ENCODE measurements around the gene ARVCF. TPM values are rescaled to one million over a fixed set of nuclear protein-coding genes. Genes with fewer than 3 reads are reported as not detected.

The ARVCF gene
- polyA plus RNA-seq, 1 donor from 2014 or later = 112 TPM

DNA sequence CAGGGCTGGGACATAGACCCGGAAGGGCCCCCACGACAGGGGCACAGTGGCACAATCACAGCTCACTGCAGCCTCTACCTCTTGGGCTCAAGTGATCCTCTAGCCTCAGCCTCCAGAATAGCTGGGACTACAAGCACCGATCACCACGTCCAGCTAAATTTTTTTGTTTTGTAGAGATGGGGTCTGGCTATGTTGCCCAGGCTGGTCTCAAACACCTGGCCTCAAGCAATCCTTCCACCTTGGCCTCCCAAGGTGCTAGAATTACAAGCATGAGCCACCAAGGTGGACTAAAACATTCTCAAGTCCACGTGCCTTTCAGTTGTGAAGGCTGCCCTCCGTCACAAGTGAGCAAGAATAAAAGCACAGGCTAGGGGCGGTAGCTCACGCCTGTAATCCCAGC lies 85.1 kb downstream of the ARVCF start:
- H3K27me3 ChIP-seq (ENCODE audit: insufficient read depth, low read depth, low read length) = no peaks in the 10 kb centered on the region
- no peaks in the 10 kb centered on the region for H3F3A ChIP-seq (ENCODE audit: insufficient read depth, low read length, poor library complexity, severe bottlenecking)
- H3K36me3 ChIP-seq (ENCODE audit: insufficient read depth, low read length) = no peaks in the 10 kb centered on the region
- no peak overlapping the region for H3K4me2 ChIP-seq (ENCODE audit: low read length)
- H4K20me1 ChIP-seq (ENCODE audit: insufficient read depth) = no peaks in the 10 kb centered on the region
- H3K9me3 ChIP-seq (ENCODE audit: low read length) = no peaks in the 10 kb centered on the region
- no peak overlapping the region for H3K27ac ChIP-seq (ENCODE audit: low read length)
- no peak overlapping the region for H3K4me3 ChIP-seq (ENCODE audit: low read length)
- no peaks in the 10 kb centered on the region for H3K9me2 ChIP-seq (ENCODE audit: insufficient read depth, low read length)
- no peaks in the 10 kb centered on the region for H3K79me2 ChIP-seq (replicated peaks; ENCODE audit: insufficient read depth, low read length)
- no peak for TF ChIP-seq POLR2AphosphoS5 (IDR thresholded peaks at IDR 0.05)
- no peak for TF ChIP-seq EP300 (conservative IDR thresholded peaks at IDR 0.05; ENCODE audit: poor library complexity, severe bottlenecking)
- TF ChIP-seq EZH2 (IDR thresholded peaks at IDR 0.05; ENCODE audit: borderline replicate concordance, insufficient read depth, low read length, poor library complexity, severe bottlenecking) = no peak
- TF ChIP-seq MXI1 (conservative IDR thresholded peaks at IDR 0.05; ENCODE audit: poor library complexity, severe bottlenecking) = no peak
- TF ChIP-seq, protein P1, sequence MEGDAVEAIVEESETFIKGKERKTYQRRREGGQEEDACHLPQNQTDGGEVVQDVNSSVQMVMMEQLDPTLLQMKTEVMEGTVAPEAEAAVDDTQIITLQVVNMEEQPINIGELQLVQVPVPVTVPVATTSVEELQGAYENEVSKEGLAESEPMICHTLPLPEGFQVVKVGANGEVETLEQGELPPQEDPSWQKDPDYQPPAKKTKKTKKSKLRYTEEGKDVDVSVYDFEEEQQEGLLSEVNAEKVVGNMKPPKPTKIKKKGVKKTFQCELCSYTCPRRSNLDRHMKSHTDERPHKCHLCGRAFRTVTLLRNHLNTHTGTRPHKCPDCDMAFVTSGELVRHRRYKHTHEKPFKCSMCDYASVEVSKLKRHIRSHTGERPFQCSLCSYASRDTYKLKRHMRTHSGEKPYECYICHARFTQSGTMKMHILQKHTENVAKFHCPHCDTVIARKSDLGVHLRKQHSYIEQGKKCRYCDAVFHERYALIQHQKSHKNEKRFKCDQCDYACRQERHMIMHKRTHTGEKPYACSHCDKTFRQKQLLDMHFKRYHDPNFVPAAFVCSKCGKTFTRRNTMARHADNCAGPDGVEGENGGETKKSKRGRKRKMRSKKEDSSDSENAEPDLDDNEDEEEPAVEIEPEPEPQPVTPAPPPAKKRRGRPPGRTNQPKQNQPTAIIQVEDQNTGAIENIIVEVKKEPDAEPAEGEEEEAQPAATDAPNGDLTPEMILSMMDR (IDR thresholded peaks at IDR 0.05; ENCODE audit: poor library complexity, severe bottlenecking) = no peak
- no peak for TF ChIP-seq SMC3 (conservative IDR thresholded peaks at IDR 0.05; ENCODE audit: poor library complexity)
- no peak for TF ChIP-seq RAD21 (conservative IDR thresholded peaks at IDR 0.05)
- no peak overlapping the region for H3K9ac ChIP-seq (ENCODE audit: low read length)
- H2AFZ ChIP-seq (ENCODE audit: low read depth, low read length) = no peak overlapping the region

DNA sequence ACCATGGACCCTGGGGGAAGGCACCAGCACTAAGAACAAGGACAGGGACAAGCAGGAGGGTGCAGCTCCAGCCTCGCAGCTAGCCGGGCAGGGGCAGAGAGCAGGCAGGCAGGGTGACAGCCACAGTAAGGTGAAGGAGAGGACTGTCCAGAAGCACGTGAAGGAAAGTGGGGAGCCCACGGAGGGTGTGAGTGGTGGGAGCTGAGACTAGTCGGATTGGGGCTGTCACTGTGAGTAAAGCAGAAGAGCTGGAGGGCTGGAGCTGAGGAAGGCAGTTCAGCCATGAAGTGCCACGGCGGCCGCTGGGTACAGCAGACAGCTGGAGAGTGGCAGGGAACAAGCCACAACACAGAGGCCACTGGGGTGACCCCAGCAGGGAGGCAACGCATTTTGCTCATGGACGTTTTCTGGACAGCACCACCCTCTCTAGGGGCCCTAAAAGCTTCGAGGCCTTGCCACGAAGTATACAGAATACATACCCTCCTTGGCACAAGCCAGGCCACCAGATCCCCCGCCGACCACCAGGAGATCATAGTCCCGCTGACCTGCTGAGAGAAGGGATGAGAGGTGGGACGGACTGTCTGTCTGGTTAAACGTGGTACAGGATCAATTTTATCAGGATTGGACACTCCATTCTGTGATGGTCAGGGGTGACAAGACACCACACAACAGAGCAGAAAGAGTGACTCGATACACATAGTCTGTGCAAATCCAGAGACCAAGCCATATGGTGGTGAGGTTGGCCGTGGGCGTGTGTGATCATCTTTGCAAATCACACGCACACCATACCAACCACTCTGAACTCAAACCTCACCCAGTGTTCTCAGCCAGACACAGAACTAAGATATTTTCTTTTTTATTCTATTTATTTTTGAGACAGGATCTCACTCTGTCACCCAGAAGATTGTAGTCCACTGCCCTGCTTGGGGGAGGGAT lies 85.8 kb downstream of the ARVCF start:
- Histone ChIP-seq H3K9me2 (ENCODE audit: insufficient read depth, low read length) (no peaks in the 10 kb centered on the region), H3F3A (ENCODE audit: insufficient read depth, low read length, poor library complexity, severe bottlenecking) (no peaks in the 10 kb centered on the region), H3K27me3 (ENCODE audit: insufficient read depth, low read depth, low read length) (no peaks in the 10 kb centered on the region), H3K79me2 (replicated peaks; ENCODE audit: insufficient read depth, low read length) (no peaks in the 10 kb centered on the region), H3K9ac (ENCODE audit: low read length) (no peak overlapping the region), H4K20me1 (ENCODE audit: insufficient read depth) (no peaks in the 10 kb centered on the region), H2AFZ (ENCODE audit: low read depth, low read length) (no peak overlapping the region), H3K4me3 (ENCODE audit: low read length) (no peak overlapping the region), H3K27ac (ENCODE audit: low read length) (no peak overlapping the region), H3K9me3 (ENCODE audit: low read length) (no peaks in the 10 kb centered on the region), H3K4me2 (ENCODE audit: low read length) (no peak overlapping the region), H3K36me3 (ENCODE audit: insufficient read depth, low read length) (no peaks in the 10 kb centered on the region)
- TF ChIP-seq TAF1 (IDR thresholded peaks at IDR 0.05; ENCODE audit: low read depth) = no peak
- TF ChIP-seq MXI1 (conservative IDR thresholded peaks at IDR 0.05; ENCODE audit: poor library complexity, severe bottlenecking) = no peak

DNA sequence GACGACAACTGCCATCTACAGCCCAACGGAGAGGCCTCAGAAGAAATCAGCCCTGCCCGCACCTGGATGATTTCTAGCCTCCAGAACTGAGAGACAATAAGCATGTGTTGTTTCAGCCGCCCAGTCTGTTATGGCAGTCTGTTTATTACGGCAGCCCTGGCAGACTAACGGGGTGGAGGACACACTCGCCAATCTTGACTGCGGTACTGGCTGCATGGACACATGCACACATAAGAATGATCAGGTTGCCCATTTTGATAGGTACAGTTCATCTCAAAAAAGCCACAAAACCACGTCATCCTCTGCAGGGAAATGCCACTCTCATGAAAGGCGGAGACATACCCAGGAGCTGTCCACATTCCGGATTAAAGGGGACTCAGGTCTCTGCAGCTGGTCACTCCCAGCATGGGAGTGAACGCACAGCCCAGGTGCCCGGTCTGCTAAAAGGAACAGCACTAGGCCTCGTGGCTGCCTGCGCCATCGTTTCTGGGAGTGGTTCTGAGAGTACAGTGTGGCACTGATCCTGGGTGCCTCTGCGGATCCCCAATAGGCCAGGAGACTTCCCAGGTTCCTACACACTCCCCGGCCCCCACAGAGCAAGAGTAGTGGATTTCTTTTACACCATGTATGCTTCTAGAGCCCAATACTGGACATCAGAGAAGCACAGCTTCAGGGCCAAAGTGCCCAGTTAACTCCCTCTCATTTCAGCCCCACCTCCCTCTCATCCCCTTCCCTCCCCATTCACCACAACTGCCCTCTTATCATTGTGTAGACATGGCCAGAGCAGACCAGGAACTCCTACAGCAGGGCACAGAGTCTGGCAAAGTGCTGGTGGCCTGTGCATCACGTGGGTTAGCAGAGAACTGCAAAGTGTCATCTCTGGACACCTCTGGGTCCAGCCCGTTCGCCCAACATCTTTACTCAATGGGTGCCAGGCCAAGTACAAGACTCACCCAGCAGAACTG lies 86.8 kb downstream of the ARVCF start:
- Histone ChIP-seq H4K20me1 (ENCODE audit: insufficient read depth) (no peaks in the 10 kb centered on the region), H3K4me3 (ENCODE audit: low read length) (no peak overlapping the region), H3K9me3 (ENCODE audit: low read length) (no peaks in the 10 kb centered on the region), H3K27ac (ENCODE audit: low read length) (no peak overlapping the region), H3K9me2 (ENCODE audit: insufficient read depth, low read length) (no peaks in the 10 kb centered on the region), H3K79me2 (replicated peaks; ENCODE audit: insufficient read depth, low read length) (no peaks in the 10 kb centered on the region), H2AFZ (ENCODE audit: low read depth, low read length) (no peak overlapping the region), H3F3A (ENCODE audit: insufficient read depth, low read length, poor library complexity, severe bottlenecking) (no peaks in the 10 kb centered on the region), H3K9ac (ENCODE audit: low read length) (no peak overlapping the region), H3K36me3 (ENCODE audit: insufficient read depth, low read length) (no peaks in the 10 kb centered on the region), H3K27me3 (ENCODE audit: insufficient read depth, low read depth, low read length) (no peaks in the 10 kb centered on the region), H3K4me2 (ENCODE audit: low read length) (no peak overlapping the region)
- TF ChIP-seq, protein P1 (IDR thresholded peaks at IDR 0.05; ENCODE audit: poor library complexity, severe bottlenecking) = no peak
- no peak for TF ChIP-seq SMC3 (conservative IDR thresholded peaks at IDR 0.05; ENCODE audit: poor library complexity)
- TF ChIP-seq TAF1 (IDR thresholded peaks at IDR 0.05; ENCODE audit: low read depth) = no peak
- TF ChIP-seq POLR2AphosphoS5 (IDR thresholded peaks at IDR 0.05) = no peak
- no peak for TF ChIP-seq RAD21 (conservative IDR thresholded peaks at IDR 0.05)
- TF ChIP-seq EZH2 (IDR thresholded peaks at IDR 0.05; ENCODE audit: borderline replicate concordance, insufficient read depth, low read length, poor library complexity, severe bottlenecking) = no peak
- TF ChIP-seq EP300 (conservative IDR thresholded peaks at IDR 0.05; ENCODE audit: poor library complexity, severe bottlenecking) = no peak
- no peak for TF ChIP-seq MXI1 (conservative IDR thresholded peaks at IDR 0.05; ENCODE audit: poor library complexity, severe bottlenecking)
- TF ChIP-seq, protein P2, sequence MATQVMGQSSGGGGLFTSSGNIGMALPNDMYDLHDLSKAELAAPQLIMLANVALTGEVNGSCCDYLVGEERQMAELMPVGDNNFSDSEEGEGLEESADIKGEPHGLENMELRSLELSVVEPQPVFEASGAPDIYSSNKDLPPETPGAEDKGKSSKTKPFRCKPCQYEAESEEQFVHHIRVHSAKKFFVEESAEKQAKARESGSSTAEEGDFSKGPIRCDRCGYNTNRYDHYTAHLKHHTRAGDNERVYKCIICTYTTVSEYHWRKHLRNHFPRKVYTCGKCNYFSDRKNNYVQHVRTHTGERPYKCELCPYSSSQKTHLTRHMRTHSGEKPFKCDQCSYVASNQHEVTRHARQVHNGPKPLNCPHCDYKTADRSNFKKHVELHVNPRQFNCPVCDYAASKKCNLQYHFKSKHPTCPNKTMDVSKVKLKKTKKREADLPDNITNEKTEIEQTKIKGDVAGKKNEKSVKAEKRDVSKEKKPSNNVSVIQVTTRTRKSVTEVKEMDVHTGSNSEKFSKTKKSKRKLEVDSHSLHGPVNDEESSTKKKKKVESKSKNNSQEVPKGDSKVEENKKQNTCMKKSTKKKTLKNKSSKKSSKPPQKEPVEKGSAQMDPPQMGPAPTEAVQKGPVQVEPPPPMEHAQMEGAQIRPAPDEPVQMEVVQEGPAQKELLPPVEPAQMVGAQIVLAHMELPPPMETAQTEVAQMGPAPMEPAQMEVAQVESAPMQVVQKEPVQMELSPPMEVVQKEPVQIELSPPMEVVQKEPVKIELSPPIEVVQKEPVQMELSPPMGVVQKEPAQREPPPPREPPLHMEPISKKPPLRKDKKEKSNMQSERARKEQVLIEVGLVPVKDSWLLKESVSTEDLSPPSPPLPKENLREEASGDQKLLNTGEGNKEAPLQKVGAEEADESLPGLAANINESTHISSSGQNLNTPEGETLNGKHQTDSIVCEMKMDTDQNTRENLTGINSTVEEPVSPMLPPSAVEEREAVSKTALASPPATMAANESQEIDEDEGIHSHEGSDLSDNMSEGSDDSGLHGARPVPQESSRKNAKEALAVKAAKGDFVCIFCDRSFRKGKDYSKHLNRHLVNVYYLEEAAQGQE (IDR thresholded peaks at IDR 0.05; ENCODE audit: borderline replicate concordance) = no peak

Data from neural cell (in vitro differentiated cells).